Neural crest cell (in vitro differentiated cells): ENCODE data around the gene NANOS1. TPM values are rescaled to one million over a fixed set of nuclear protein-coding genes. Genes with fewer than 3 reads are reported as not detected.
A peak's percentile ranks its signal among the peaks of the same experiment; 100 is the strongest.
"Not testable (repeated sequence)": the region's sequence is repeated elsewhere in the genome, so short reads cannot be mapped to it uniquely, and the experiment has no call there.

Experiments
- DNase-seq: peaks from one replicate; pipeline ENCODE4 v3.0.0; 2021; ENCODE audit warnings: low read depth, mixed read lengths, low spot score
- H3K27ac Mint-ChIP-seq: one replicate; pipeline ENCODE4 v1.8.0; 2021; ENCODE audit warnings: mild to moderate bottlenecking, mixed read lengths; ENCODE audit not compliant: unreplicated experiment
- H3K27me3 Mint-ChIP-seq: 2 replicates; pipeline ENCODE4 v1.8.0; 2021; ENCODE audit warnings: low read depth, mild to moderate bottlenecking, mixed read lengths
- H3K36me3 Mint-ChIP-seq: 2 replicates; pipeline ENCODE4 v1.8.0; 2021; ENCODE audit warnings: low read depth, mild to moderate bottlenecking, mixed read lengths
- H3K4me1 Mint-ChIP-seq: 2 replicates; pipeline ENCODE4 v1.8.0; 2021; ENCODE audit warnings: mixed read lengths
- H3K4me3 Mint-ChIP-seq: one replicate; pipeline ENCODE4 v1.8.0; 2021; ENCODE audit warnings: mild to moderate bottlenecking, mixed read lengths
- H3K9me3 Mint-ChIP-seq: 2 replicates; pipeline ENCODE4 v1.8.0; 2021; ENCODE audit warnings: mixed read lengths
- CTCF ChIP-seq: fragments of 200-600 bp; sonication (generic); conservative IDR thresholded peaks from 2 replicates; pipeline ENCODE4 v1.5.0; 2021; ENCODE audit warnings: antibody characterized with exemption, mild to moderate bottlenecking
- total RNA-seq: library from RNA; stranded (reverse); gene quantifications from 2 replicates; pipeline ENCODE4 v1.2.1, GENCODE V29; 2021

Gene NANOS1
- total RNA-seq, 1 donor from 2014 or later: 2.8 TPM

DNA sequence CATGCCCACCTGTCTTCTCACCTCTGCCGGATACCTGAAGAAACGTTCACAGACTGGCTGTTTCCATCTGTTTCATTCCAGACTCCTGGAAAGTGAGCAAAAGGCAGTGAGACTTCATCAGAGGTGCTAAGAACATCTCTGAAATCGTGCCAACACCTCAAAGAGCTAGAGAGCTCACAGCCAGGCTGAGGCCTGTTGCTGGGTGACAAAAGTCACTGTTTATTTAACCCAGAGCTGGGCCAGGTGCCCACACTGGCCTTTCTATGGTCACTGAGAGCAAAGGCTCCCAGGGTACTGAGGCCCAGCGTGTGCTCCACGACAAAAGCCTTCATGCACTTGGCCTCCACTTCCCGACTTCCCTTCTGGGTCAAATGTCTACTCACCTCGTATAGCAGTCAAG lies 3.7 kb upstream of the NANOS1 start:
- DNase-seq: no peak
- TF ChIP-seq CTCF: no peak
- peaks cover 9% of the 10 kb centered on the region for H3K4me1 Mint-ChIP-seq
- H3K27me3 Mint-ChIP-seq: peaks cover 7% of the 10 kb centered on the region
- no peak overlapping the region for H3K27ac Mint-ChIP-seq
- peak overlapping the region; percentile 63 for H3K4me3 Mint-ChIP-seq
- H3K9me3 Mint-ChIP-seq: no peaks in the 10 kb centered on the region
- H3K36me3 Mint-ChIP-seq: no peaks in the 10 kb centered on the region

DNA sequence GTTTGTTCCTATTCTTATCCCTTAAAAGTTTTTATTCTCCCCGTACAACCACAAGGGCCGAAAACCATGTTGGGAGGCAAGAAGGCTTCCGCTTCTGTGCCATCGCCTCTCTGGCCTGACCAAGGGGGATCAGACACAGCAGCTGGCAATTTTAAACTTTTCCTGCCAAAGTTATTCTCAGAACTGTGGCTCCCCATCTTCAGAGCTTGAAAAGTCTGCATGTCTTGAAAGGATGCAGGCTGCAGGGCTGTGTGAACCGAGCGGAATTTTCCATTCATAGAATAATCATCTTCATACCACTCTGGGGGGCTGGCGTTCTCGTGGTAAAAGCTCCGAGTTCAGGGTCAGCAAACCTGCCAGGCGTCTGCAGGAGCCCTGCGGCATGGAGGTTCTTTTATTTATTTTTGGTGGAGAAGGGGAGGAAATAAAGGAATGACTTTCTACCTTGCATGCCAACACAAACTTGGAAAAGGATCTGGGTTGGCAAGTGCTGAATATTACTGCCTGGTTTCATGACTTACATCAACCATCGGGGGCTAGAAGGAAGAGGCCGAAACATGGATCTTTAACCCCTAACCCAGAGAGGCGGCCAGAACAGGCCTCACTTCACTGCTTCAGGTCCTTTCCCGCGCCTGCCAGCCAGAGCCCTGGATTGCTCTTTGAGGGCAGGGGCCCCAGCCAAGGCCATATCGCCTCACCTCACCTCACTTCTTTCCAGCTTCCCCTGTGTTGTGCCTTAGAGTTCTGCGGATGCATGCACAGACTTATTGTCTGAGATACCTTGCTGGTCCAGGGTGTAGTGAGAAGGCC lies 3.0 kb upstream of the NANOS1 start:
- no peaks in the 10 kb centered on the region for H3K36me3 Mint-ChIP-seq
- no peak for TF ChIP-seq CTCF
- peak overlapping the region; percentile 63 for H3K4me3 Mint-ChIP-seq
- peaks cover 16% of the 10 kb centered on the region for H3K4me1 Mint-ChIP-seq
- DNase-seq: no peak
- no peak overlapping the region for H3K27ac Mint-ChIP-seq
- no peaks in the 10 kb centered on the region for H3K9me3 Mint-ChIP-seq
- peaks cover 7% of the 10 kb centered on the region for H3K27me3 Mint-ChIP-seq

GRCh38 chr10:119028445-119028899 lies 1.0 kb upstream of the NANOS1 start:
- H3K27me3 Mint-ChIP-seq, DNase-seq, H3K9me3 Mint-ChIP-seq, H3K27ac Mint-ChIP-seq, H3K36me3 Mint-ChIP-seq: not testable (repeated sequence)
- Mint-ChIP-seq H3K4me1 (peaks cover 20% of the 10 kb centered on the region), H3K4me3 (peak overlapping the region; percentile 83)

GRCh38 chr10:119028900-119029612 lies 458 bp upstream of the NANOS1 start:
- no peaks in the 10 kb centered on the region for H3K9me3 Mint-ChIP-seq
- TF ChIP-seq CTCF: no peak
- DNase-seq: peak; percentile 79
- peaks cover 20% of the 10 kb centered on the region for H3K4me1 Mint-ChIP-seq
- H3K4me3 Mint-ChIP-seq: peak overlapping the region; percentile 83
- no peak overlapping the region for H3K27ac Mint-ChIP-seq
- H3K36me3 Mint-ChIP-seq: no peaks in the 10 kb centered on the region
- peaks cover 4% of the 10 kb centered on the region for H3K27me3 Mint-ChIP-seq

DNA sequence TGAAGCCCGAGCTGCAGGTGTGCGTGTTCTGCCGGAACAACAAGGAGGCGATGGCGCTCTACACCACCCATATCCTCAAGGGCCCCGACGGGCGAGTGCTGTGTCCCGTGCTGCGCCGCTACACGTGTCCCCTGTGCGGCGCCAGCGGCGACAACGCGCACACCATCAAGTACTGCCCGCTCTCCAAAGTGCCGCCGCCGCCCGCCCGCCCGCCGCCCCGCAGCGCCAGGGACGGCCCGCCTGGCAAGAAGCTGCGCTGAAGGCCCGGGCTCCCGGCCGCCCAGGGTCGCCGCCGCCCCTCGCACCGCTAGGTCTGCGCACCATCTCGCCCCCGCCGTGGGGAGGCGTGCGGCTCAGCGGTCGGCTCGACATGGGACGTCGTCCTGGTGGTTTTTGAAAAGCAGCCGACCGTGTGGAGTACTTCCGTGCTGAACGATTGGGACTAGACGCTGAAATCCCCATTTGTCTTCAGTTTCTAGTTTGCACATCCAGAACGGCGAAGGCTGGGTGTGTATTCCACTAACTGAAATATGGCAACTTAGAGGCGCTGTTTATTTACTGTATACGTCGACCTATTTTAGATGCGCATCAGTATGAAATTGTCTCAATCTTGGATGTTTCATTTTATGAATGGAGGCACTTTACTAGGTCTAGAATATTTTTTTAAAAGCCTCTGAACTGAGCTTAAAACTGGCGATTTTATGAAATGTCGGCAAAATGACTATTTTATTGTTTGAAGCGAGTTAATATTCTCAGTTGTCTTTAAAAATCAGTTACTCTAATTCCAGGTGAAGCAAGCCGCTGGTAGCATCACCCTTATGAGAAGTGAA lies 1.1 kb downstream of the NANOS1 start:
- H3K36me3 Mint-ChIP-seq: peaks cover 3% of the 10 kb centered on the region
- peaks cover 20% of the 10 kb centered on the region for H3K4me1 Mint-ChIP-seq
- peak; percentile 32 for TF ChIP-seq CTCF
- DNase-seq: peak; percentile 51
- no peak overlapping the region for H3K27ac Mint-ChIP-seq
- H3K4me3 Mint-ChIP-seq: peak overlapping the region; percentile 86
- H3K27me3 Mint-ChIP-seq: peaks cover 4% of the 10 kb centered on the region
- no peaks in the 10 kb centered on the region for H3K9me3 Mint-ChIP-seq
